GM19397 (cell line): ENCODE results near the gene BRI3BP.
"Not testable (repeated sequence)": the region's sequence is repeated elsewhere in the genome, so short reads cannot be mapped to it uniquely, and the experiment has no call there.

Source experiments
- ATAC-seq: cut with Tn5 transposase; IDR thresholded peaks from one replicate; pipeline ENCODE4 v1.9.1; 2021; ENCODE audit warnings: mild to moderate bottlenecking, moderate library complexity; ENCODE audit not compliant: unreplicated experiment

Gene BRI3BP

GRCh38 chr12:125065021-125065918 lies 71.8 kb downstream of the BRI3BP start, which contains the start of gene AACS:
Gene AACS (plus strand): TSS chr12:125065435. CDS start chr12:125065585, 150 bp downstream.
- ATAC-seq, result peak; percentile 94

- peak; percentile 6 for ATAC-seq
Observed at GRCh38 chr12:125065919-125066570, 72.6 kb downstream of the BRI3BP start.

- no peak for ATAC-seq
Observed at GRCh38 chr12:125068391-125068790, 74.9 kb downstream of the BRI3BP start.

GRCh38 chr12:125069616-125070015 lies 76.2 kb downstream of the BRI3BP start:
- no peak for ATAC-seq

- no peak for ATAC-seq
Observed at GRCh38 chr12:125070112-125070511, 76.7 kb downstream of the BRI3BP start.

- no peak for ATAC-seq
Observed at GRCh38 chr12:125070661-125071390, 77.4 kb downstream of the BRI3BP start.

GRCh38 chr12:125071456-125071855 lies 78.0 kb downstream of the BRI3BP start:
- no peak for ATAC-seq

GRCh38 chr12:125072496-125072895 lies 79.1 kb downstream of the BRI3BP start:
- ATAC-seq, result no peak

- not testable (repeated sequence) for ATAC-seq
Observed at GRCh38 chr12:125074294-125074693, 80.8 kb downstream of the BRI3BP start.

GRCh38 chr12:125076103-125076502 lies 82.7 kb downstream of the BRI3BP start:
- no peak for ATAC-seq

- no peak for ATAC-seq
Observed at GRCh38 chr12:125079084-125079483, 85.6 kb downstream of the BRI3BP start.

- ATAC-seq, result no peak
Observed at GRCh38 chr12:125079648-125080645, 86.5 kb downstream of the BRI3BP start.
